C4-2B (cell line): ENCODE results near the gene TADA2A.
A peak's percentile ranks its signal among the peaks of the same experiment; 100 is the strongest.
"Not testable (repeated sequence)": the region's sequence is repeated elsewhere in the genome, so short reads cannot be mapped to it uniquely, and the experiment has no call there.

ENCODE experiments used
- H3K27ac ChIP-seq: fragments of 450-650 bp; 2 replicates; pipeline ENCODE4 v1.5.1; 2017
- CTCF ChIP-seq: fragments of 450-650 bp; conservative IDR thresholded peaks from 2 replicates; pipeline ENCODE4 v1.5.1; 2017; ENCODE audit warnings: mild to moderate bottlenecking
- ZFX ChIP-seq: fragments of 450-650 bp; IDR thresholded peaks from 2 replicates; pipeline ENCODE4 v1.6.1; 2017

The TADA2A gene

GRCh38 chr17:37425268-37425667 lies 18.6 kb downstream of the TADA2A start:
- H3K27ac ChIP-seq: no peak overlapping the region
- no peak for TF ChIP-seq CTCF
- TF ChIP-seq ZFX: no peak

- no peak for TF ChIP-seq CTCF
- no peak for TF ChIP-seq ZFX
These were observed 22.4 kb downstream of the TADA2A start for GRCh38 chr17:37429039-37429438.

GRCh38 chr17:37429453-37429852 lies 22.8 kb downstream of the TADA2A start:
- H3K27ac ChIP-seq: no peak overlapping the region
- TF ChIP-seq CTCF (no peak), ZFX (no peak)

More at GRCh38 chr17:37429039-37429438, 22.4 kb downstream of the TADA2A start:
- H3K27ac ChIP-seq: no peak overlapping the region

- no peak overlapping the region for H3K27ac ChIP-seq
- TF ChIP-seq ZFX: no peak
- no peak for TF ChIP-seq CTCF
These were observed 23.5 kb downstream of the TADA2A start for GRCh38 chr17:37430051-37430627.

GRCh38 chr17:37432671-37433070 lies 26.0 kb downstream of the TADA2A start:
- TF ChIP-seq ZFX: no peak
- no peak for TF ChIP-seq CTCF
- no peak overlapping the region for H3K27ac ChIP-seq

GRCh38 chr17:37438141-37438540 lies 31.5 kb downstream of the TADA2A start:
- no peak overlapping the region for H3K27ac ChIP-seq
- peak; percentile 40 for TF ChIP-seq CTCF
- TF ChIP-seq ZFX: no peak

GRCh38 chr17:37440424-37440823 lies 33.7 kb downstream of the TADA2A start:
- no peak overlapping the region for H3K27ac ChIP-seq
- TF ChIP-seq CTCF: no peak
- TF ChIP-seq ZFX: no peak

- not testable (repeated sequence) for H3K27ac ChIP-seq
These were observed 34.8 kb downstream of the TADA2A start for GRCh38 chr17:37441369-37442014.
